Measurements from ENCODE around the gene OPN4.

The OPN4 gene

DNA sequence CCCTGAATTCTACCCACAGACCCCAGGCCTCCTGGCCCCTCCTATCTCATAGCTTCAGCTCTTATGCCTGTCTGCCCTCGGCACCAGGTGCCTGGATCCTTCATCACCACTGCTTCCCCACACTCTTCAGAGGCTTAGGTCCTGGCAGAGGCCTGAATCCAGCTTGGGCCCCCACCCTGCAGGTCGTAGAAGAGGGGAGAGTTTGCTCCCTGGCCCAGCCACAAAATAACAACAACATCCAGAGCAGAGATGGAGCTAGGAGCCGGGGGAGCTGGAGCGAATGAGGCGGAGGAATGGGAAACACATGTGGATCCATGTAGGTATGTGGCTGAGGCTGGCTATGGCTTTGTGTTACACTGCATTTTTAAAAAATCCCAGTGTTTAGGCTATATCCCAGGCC, 7.8 kb upstream of the OPN4 start:
- ChIA-PET CTCF (no interaction called here), POLR2A (no interaction called here)
- no peak for TF ChIP-seq NFRKB (IDR thresholded peaks at IDR 0.05)
- TF ChIP-seq ZNF384 (IDR thresholded peaks at IDR 0.05) = no peak
- TF ChIP-seq CTBP1 (IDR thresholded peaks at IDR 0.05; ENCODE audit: borderline replicate concordance) = no peak
- no peak for TF ChIP-seq FOXK2 (IDR thresholded peaks at IDR 0.05)
- TF ChIP-seq ARNT (IDR thresholded peaks at IDR 0.05) = no peak
- no peak for TF ChIP-seq SUZ12 (IDR thresholded peaks at IDR 0.05)
- TF ChIP-seq L3MBTL2 (conservative IDR thresholded peaks at IDR 0.05) = no peak
- no peak for TF ChIP-seq FOXM1 (IDR thresholded peaks at IDR 0.05; ENCODE audit: borderline replicate concordance)
- TF ChIP-seq TARDBP (IDR thresholded peaks at IDR 0.05) = no peak
- no peak for TF ChIP-seq LEF1 (IDR thresholded peaks at IDR 0.05; ENCODE audit: borderline replicate concordance)

DNA sequence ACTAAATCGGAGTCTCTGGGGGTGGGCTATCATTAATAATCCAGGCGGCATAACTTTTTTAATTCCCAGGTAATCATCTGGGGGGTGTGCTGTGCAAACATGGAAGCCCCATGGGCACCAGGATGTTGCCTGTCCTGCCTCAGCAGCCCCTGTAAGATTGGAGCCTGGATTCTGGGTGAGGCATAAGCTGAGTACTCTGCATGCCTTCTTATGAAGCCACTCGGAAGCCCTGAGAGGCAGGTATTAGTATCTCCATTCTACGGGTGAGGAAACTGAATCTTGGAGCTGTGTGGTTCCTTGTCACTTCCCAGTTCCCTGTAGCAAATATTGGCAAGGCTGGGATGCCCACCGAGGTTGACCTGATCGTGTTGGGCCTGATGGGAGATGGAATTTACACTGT, 7.4 kb upstream of the OPN4 start:
- no peak for DNase-seq (ENCODE audit: extremely low spot score)
- CTCF ChIA-PET = no interaction called here
- POLR2A ChIA-PET = no interaction called here
- TF ChIP-seq SP1 (IDR thresholded peaks at IDR 0.05) (no peak), ARNT (IDR thresholded peaks at IDR 0.05) (no peak), HDGF (IDR thresholded peaks at IDR 0.05; ENCODE audit: borderline replicate concordance) (no peak), FOXM1 (IDR thresholded peaks at IDR 0.05; ENCODE audit: borderline replicate concordance) (no peak), FOXK2 (IDR thresholded peaks at IDR 0.05) (no peak), NFRKB (IDR thresholded peaks at IDR 0.05) (no peak), L3MBTL2 (conservative IDR thresholded peaks at IDR 0.05) (no peak), FOXA1 (IDR thresholded peaks at IDR 0.05) (no peak), ELF4 (IDR thresholded peaks at IDR 0.05) (no peak), TARDBP (IDR thresholded peaks at IDR 0.05) (no peak), SUZ12 (IDR thresholded peaks at IDR 0.05) (no peak), CTBP1 (IDR thresholded peaks at IDR 0.05; ENCODE audit: borderline replicate concordance) (no peak), LEF1 (IDR thresholded peaks at IDR 0.05; ENCODE audit: borderline replicate concordance) (no peak)
- TF ChIP-seq, protein P1, sequence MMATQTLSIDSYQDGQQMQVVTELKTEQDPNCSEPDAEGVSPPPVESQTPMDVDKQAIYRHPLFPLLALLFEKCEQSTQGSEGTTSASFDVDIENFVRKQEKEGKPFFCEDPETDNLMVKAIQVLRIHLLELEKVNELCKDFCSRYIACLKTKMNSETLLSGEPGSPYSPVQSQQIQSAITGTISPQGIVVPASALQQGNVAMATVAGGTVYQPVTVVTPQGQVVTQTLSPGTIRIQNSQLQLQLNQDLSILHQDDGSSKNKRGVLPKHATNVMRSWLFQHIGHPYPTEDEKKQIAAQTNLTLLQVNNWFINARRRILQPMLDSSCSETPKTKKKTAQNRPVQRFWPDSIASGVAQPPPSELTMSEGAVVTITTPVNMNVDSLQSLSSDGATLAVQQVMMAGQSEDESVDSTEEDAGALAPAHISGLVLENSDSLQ (IDR thresholded peaks at IDR 0.05) = no peak

More for the DNA sequence above, 7.8 kb upstream of the OPN4 start:
- no peak for DNase-seq (ENCODE audit: extremely low spot score)

DNA sequence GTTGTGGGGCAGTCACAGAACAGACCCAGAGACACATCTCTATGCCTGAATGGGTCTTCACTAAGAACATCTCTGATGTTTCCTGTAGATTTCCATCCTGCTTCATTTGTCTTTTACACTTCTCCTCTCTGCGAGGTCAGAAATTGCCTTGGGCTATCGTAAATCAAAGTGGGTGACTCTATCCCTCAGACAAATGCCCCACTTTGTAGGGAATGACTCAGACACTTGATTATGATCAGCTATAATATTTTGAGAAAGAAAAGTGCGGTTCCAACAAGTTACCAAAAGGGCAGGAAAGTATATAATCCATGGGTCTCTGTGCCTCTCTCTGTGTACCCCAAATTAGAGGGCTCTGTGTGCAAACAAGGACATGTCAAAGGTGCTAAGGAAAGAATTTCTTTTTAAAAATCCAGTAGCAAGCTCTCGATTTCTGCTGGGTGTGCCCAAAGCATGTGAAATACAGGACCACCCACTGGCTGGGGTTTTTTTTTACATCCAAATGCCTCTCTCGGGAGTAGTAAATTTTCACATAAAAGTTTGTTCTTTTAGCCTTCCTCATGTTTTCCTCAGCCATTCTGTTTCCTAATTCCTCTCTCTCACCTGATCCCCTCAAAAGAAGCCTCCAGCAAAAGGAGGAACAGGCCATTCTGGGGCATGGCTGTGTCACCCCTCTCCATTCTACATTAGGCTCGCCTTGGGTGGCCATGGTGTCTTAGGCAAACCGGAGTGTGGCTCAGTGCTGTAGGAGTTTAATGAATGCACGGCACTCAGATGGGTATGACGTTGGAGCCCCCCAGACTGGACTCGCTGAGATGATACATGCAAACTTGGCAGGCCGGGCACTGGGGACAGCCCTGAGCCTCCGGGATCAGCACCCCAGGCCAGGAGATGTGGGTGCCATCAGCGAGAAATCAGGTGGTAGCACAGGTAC, 6.3 kb upstream of the OPN4 start:
- ChIA-PET POLR2A (interaction anchor here (0.8 kb wide), 1 partner anchor 108 kb away, joined by 3 read pairs; the partner anchor contains the start of gene BMPR1A), CTCF (interaction anchor here (0.6 to 2.1 kb wide), 3 partner anchors 10 to 50 kb away, joined by 3 to 4 read pairs (median 4); no protein-coding TSS in a partner anchor)
- TF ChIP-seq FOXM1 (IDR thresholded peaks at IDR 0.05; ENCODE audit: borderline replicate concordance) = no peak
- TF ChIP-seq, protein P1 (IDR thresholded peaks at IDR 0.05) = peak; percentile 94
- no peak for TF ChIP-seq FOXK2 (IDR thresholded peaks at IDR 0.05)
- no peak for DNase-seq (ENCODE audit: extremely low spot score)

DNA sequence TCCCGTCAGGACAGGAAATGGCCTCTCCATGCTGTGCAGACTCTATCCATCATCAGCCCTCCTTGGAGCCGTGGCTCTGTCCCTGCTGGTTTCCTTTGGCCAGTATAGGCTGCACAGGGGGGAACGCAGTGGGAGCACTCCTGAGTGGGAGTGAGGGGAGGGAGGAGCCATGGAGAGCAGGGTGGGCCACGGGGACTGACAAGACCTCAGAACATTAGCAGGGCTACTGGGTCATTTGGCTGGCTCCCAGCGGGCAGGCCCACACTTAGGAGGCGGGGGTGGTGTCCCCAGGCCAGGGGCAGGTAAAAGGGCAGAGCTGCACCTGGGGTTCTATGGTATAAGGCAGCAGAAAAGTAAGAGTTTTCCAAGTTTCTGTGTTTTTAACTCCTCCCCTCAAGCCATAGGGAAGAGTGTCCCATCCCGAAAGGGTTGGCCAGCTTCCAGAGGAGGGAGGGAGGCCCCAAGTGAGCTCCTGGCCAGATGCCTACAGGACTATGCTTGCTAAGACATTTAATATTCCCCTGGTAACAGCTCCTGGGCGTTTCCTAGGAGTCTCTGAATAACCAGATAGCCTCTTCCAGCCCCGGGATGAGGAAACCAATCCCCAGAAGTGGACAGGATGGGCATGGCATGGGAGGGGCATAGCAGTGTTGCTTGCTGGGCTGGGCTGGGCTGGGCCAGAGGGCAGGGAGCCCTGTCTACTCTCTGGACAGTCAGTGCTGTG, 5.5 kb upstream of the OPN4 start:
- DNase-seq (ENCODE audit: extremely low spot score) = no peak
- no peak for TF ChIP-seq HDGF (IDR thresholded peaks at IDR 0.05; ENCODE audit: borderline replicate concordance)
- no peak for TF ChIP-seq FOXM1 (IDR thresholded peaks at IDR 0.05; ENCODE audit: borderline replicate concordance)
- no peak for TF ChIP-seq BHLHE40 (IDR thresholded peaks at IDR 0.05; ENCODE audit: borderline replicate concordance)
- TF ChIP-seq ELF4 (IDR thresholded peaks at IDR 0.05) = no peak
- no peak for TF ChIP-seq SP1 (IDR thresholded peaks at IDR 0.05)
- no peak for TF ChIP-seq TARDBP (IDR thresholded peaks at IDR 0.05)
- no peak for TF ChIP-seq L3MBTL2 (conservative IDR thresholded peaks at IDR 0.05)
- no peak for TF ChIP-seq LEF1 (IDR thresholded peaks at IDR 0.05; ENCODE audit: borderline replicate concordance)
- TF ChIP-seq ARNT (IDR thresholded peaks at IDR 0.05) = no peak
- no peak for TF ChIP-seq CTBP1 (IDR thresholded peaks at IDR 0.05; ENCODE audit: borderline replicate concordance)
- CTCF ChIA-PET = interaction anchor here (0.6 to 2.1 kb wide), 2 partner anchors 35 to 125 kb away, joined by 4 to 5 read pairs; no protein-coding TSS in a partner anchor
- POLR2A ChIA-PET = no interaction called here

DNA sequence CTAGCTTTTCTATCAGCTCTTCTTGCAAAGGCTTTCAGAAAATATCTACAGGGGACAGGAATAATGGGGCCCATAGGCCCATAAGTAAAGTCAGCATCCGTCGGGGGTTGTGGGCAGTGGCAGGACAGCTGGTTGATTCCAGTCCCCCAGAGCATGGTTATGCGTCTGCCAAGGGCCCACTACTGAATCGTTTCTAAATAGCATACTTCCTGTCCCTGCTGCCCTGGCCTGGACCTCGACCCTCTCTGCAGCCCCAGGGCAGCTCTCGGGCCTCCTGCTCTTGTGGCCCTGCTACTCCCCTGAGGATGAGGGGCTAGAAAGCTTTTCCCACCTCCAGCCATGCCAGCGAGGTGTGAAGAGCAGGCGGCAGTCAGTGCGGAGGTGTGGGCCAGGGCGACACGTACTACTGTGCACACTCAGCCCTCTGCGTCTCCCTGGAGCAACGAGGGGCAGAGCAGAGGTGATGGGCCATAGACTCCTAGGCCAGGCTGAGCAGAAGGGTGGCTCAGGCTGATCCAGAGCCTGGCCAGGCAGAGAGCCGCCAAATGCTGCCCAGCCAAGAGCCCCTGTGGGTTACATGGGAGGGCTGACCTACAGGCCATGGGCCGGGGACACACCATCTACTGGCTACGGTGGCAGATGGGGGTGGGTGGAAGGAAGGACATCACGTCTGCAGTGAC, 4.7 kb upstream of the OPN4 start:
- TF ChIP-seq SP1 (IDR thresholded peaks at IDR 0.05) = no peak
- TF ChIP-seq NFRKB (IDR thresholded peaks at IDR 0.05) = no peak
- TF ChIP-seq LEF1 (IDR thresholded peaks at IDR 0.05; ENCODE audit: borderline replicate concordance) = no peak

DNA sequence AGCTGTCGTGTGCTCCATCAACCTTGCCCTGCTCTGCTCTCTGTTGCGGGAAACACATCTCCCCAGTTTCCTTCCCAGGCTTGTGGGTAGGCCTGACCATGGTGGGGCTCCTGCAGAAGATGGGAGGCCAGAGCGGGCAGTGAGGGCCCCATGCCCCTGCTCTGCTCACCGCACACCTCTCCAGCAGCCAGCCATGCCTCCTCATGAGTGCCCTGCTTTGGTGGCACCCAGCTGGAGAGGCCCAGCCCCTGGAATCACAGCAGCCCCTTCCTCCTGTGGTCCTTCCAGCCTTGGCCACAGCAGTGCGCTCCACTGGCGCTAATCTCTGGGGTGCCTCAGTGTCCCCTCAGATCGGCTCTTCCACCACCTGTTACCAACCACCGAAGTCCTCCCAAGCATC, 4.2 kb upstream of the OPN4 start:
- ChIA-PET POLR2A (no interaction called here), CTCF (no interaction called here)
- DNase-seq (ENCODE audit: extremely low spot score) = no peak
- no peak for TF ChIP-seq LEF1 (IDR thresholded peaks at IDR 0.05; ENCODE audit: borderline replicate concordance)
- TF ChIP-seq ZNF384 (IDR thresholded peaks at IDR 0.05) = no peak
- no peak for TF ChIP-seq ELF4 (IDR thresholded peaks at IDR 0.05)
- no peak for TF ChIP-seq HDGF (IDR thresholded peaks at IDR 0.05; ENCODE audit: borderline replicate concordance)
- TF ChIP-seq FOXK2 (IDR thresholded peaks at IDR 0.05) = no peak
- TF ChIP-seq ARNT (IDR thresholded peaks at IDR 0.05) = no peak
- TF ChIP-seq, protein P1 (IDR thresholded peaks at IDR 0.05) = no peak
- no peak for TF ChIP-seq NFRKB (IDR thresholded peaks at IDR 0.05)
- TF ChIP-seq SUZ12 (IDR thresholded peaks at IDR 0.05) = no peak
- no peak for TF ChIP-seq CTBP1 (IDR thresholded peaks at IDR 0.05; ENCODE audit: borderline replicate concordance)
- no peak for TF ChIP-seq FOXM1 (IDR thresholded peaks at IDR 0.05; ENCODE audit: borderline replicate concordance)
- no peak for TF ChIP-seq FOXA1 (IDR thresholded peaks at IDR 0.05)
- no peak for TF ChIP-seq L3MBTL2 (conservative IDR thresholded peaks at IDR 0.05)
- TF ChIP-seq SP1 (IDR thresholded peaks at IDR 0.05) = no peak
- no peak for TF ChIP-seq BHLHE40 (IDR thresholded peaks at IDR 0.05; ENCODE audit: borderline replicate concordance)
- no peak for TF ChIP-seq TARDBP (IDR thresholded peaks at IDR 0.05)

More for the DNA sequence above, 4.7 kb upstream of the OPN4 start:
- POLR2A ChIA-PET = no interaction called here
- DNase-seq (ENCODE audit: extremely low spot score) = no peak
- CTCF ChIA-PET = interaction anchor here (2.1 kb wide), 1 partner anchor 35 kb away, joined by 4 read pairs; no protein-coding TSS in a partner anchor

Measured in HEK293T (cell line).